HEK293T (cell line): ENCODE data around the gene UTP18.

ENCODE experiments used
- HDGF ChIP-seq: fragments of 450-650 bp; IDR thresholded peaks from 2 replicates; pipeline ENCODE4 v1.6.1; 2017; ENCODE audit warnings: antibody characterized with exemption, borderline replicate concordance
- L3MBTL2 ChIP-seq: fragments of 450-650 bp; conservative IDR thresholded peaks from 2 replicates; pipeline ENCODE4 v1.6.1; 2016; ENCODE audit warnings: mild to moderate bottlenecking
- NFRKB ChIP-seq: fragments of 450-650 bp; IDR thresholded peaks from 2 replicates; pipeline ENCODE4 v1.6.1; 2016; ENCODE audit warnings: mild to moderate bottlenecking, moderate library complexity
- SP1 ChIP-seq: fragments of 450-650 bp; IDR thresholded peaks from 2 replicates; pipeline ENCODE4 v1.6.1; 2017
- SUZ12 ChIP-seq: fragments of 450-650 bp; IDR thresholded peaks from 2 replicates; pipeline ENCODE4 v1.6.1; 2016; ENCODE audit warnings: mild to moderate bottlenecking

DNA sequence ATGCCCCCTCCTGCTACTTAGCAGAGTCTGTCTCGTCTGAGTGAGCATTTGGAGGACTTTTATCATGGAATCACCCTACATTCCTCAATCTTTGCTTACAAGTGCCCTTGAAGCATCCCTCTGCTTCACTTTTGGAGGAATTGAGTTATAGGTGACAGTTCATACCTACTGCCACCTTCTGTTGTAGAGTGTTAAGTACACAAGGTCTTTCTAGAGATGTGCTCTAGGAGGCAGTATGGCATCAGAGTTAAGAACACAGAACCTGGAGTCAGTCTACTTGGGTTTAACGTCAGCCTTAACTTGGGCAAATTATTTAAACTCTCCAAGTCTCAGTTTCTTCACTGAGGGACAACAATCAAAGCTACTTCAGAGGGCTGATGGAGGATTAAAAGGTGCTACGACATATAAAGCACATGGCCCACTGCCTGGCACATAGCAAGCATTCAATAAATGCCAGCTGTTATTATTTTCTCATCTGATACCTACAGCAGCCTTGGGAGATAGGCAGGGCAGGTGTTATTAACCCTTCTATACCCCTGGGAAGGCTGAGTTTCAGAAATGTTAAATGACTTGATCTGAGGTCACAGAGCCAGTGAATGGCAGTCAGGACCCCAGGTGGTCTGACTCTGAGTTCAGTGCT is 62.2 kb downstream of the UTP18 start:
- no peak for TF ChIP-seq L3MBTL2
- TF ChIP-seq HDGF: no peak
- TF ChIP-seq SP1: no peak
- no peak for TF ChIP-seq NFRKB
- TF ChIP-seq SUZ12: no peak
